GM23248 (cell line): ENCODE results near the gene HOXB3. TPM values are rescaled to one million over a fixed set of nuclear protein-coding genes. Genes with fewer than 3 reads are reported as not detected.
"Not testable (repeated sequence)": the region's sequence is repeated elsewhere in the genome, so short reads cannot be mapped to it uniquely, and the experiment has no call there.

Experiments used
- DNase-seq: peaks from one replicate; pipeline ENCODE4 v3.0.0-alpha.2; 2015
- H2AFZ ChIP-seq: fragments of 200-600 bp; sonication (generic); 2 replicates; pipeline ENCODE4 v1.6.1; 2016; ENCODE audit warnings: antibody characterized with exemption
- H3F3A ChIP-seq: fragments of 200-600 bp; sonication (generic); 2 replicates; pipeline ENCODE4 v1.6.1; 2016; ENCODE audit warnings: mild to moderate bottlenecking, antibody characterized with exemption, mixed run types; ENCODE audit not compliant: insufficient read depth
- H3K27ac ChIP-seq: fragments of 200-600 bp; sonication (generic); 2 replicates; pipeline ENCODE4 v1.5.1; 2016; ENCODE audit warnings: mild to moderate bottlenecking
- H3K27me3 ChIP-seq: fragments of 200-600 bp; sonication (generic); replicated peaks from 2 replicates; pipeline ENCODE4 v1.6.1; 2016; ENCODE audit warnings: mild to moderate bottlenecking; ENCODE audit not compliant: insufficient read depth
- H3K36me3 ChIP-seq: fragments of 200-600 bp; sonication (generic); 2 replicates; pipeline ENCODE4 v1.6.1; 2016; ENCODE audit warnings: low read depth, mild to moderate bottlenecking
- H3K4me1 ChIP-seq: fragments of 200-600 bp; sonication (generic); 2 replicates; pipeline ENCODE4 v1.6.1; 2016; ENCODE audit warnings: mild to moderate bottlenecking; ENCODE audit not compliant: insufficient read depth
- H3K4me2 ChIP-seq: fragments of 200-600 bp; sonication (generic); one replicate; pipeline ENCODE4 v1.6.1; 2016; ENCODE audit warnings: mild to moderate bottlenecking; ENCODE audit not compliant: unreplicated experiment
- H3K4me3 ChIP-seq: fragments of 200-600 bp; sonication (generic); 2 replicates; pipeline ENCODE4 v1.5.1; 2016; ENCODE audit warnings: mild to moderate bottlenecking
- H3K79me2 ChIP-seq: fragments of 200-600 bp; sonication (generic); 2 replicates; pipeline ENCODE4 v1.6.1; 2016; ENCODE audit warnings: mild to moderate bottlenecking; ENCODE audit not compliant: insufficient read depth
- H3K9ac ChIP-seq: fragments of 200-600 bp; sonication (generic); 2 replicates; pipeline ENCODE4 v1.6.1; 2016; ENCODE audit warnings: mild to moderate bottlenecking
- H3K9me2 ChIP-seq: fragments of 200-600 bp; sonication (generic); 2 replicates; pipeline ENCODE4 v1.6.1; 2016; ENCODE audit warnings: mixed run types, mild to moderate bottlenecking, moderate library complexity; ENCODE audit not compliant: insufficient read depth
- H3K9me3 ChIP-seq: fragments of 200-600 bp; sonication (generic); one replicate; pipeline ENCODE4 v1.6.1; 2017; ENCODE audit warnings: low read depth
- H4K20me1 ChIP-seq: fragments of 200-600 bp; sonication (generic); 2 replicates; pipeline ENCODE4 v1.6.0; 2016; ENCODE audit not compliant: insufficient read depth
- EZH2 ChIP-seq: fragments of 200-600 bp; sonication (generic); IDR thresholded peaks from 2 replicates; pipeline ENCODE4 v1.6.1; 2018; ENCODE audit warnings: antibody characterized with exemption, mild to moderate bottlenecking; ENCODE audit not compliant: insufficient read depth, poor library complexity, severe bottlenecking
- EZH2phosphoT487 ChIP-seq: fragments of 200-600 bp; sonication (generic); IDR thresholded peaks from 2 replicates; pipeline ENCODE4 v1.6.1; 2018; ENCODE audit warnings: antibody characterized with exemption, moderate library complexity, mild to moderate bottlenecking, low read depth; ENCODE audit not compliant: insufficient read depth
- WGBS, 2 experiments: methylation state at CpG; one replicate each; pipeline ENCODE4 v1.1.6; 2015 to 2017; ENCODE audit warnings: low lambda C conversion rate in 2 of 2, low coverage in 1 of 2; ENCODE audit errors: missing lambda C conversion rate in 2 of 2; 5-methylcytosine and 5-hydroxymethylcytosine counted together
- in situ Hi-C: fragments of 300-500 bp; cut with MboI; formaldehyde crosslinking; loops from 2 replicates; pipeline ENCODE4 v1.15.0; 2020
- polyA plus RNA-seq: library from polyadenylated mRNA; unstranded; fragments of >200 nt; fragmentation: Nextera tagmentation; extraction: Ambion mirVana; gene quantifications from 2 replicates; pipeline ENCODE4 v1.2.1, GENCODE V29; 2016
- total RNA-seq: library from RNA; depleted of rRNA; stranded (reverse); fragments of >200 nt; shearing (Covaris generic); gene quantifications from 2 replicates; pipeline ENCODE4 v1.2.3, GENCODE V29; 2014

Gene HOXB3
- total and polyA plus RNA-seq, 2 experiments from 2014 or later: 1.9 to 2.4 TPM

GRCh38 chr17:48510381-48510760 lies 79.7 kb downstream of the HOXB3 start:
- Histone ChIP-seq H3K9me2 (no peaks in the 10 kb centered on the region), H3K4me2 (peak overlapping the region; percentile 1), H3F3A (peaks cover 20% of the 10 kb centered on the region), H2AFZ (no peak overlapping the region), H3K9ac (no peak overlapping the region), H3K36me3 (no peaks in the 10 kb centered on the region), H3K9me3 (no peaks in the 10 kb centered on the region), H3K27ac (peak overlapping the region; percentile 30; the same call in 1 of the 2 replicates), H4K20me1 (no peaks in the 10 kb centered on the region), H3K4me3 (no peak overlapping the region), H3K4me1 (peaks cover 24% of the 10 kb centered on the region), H3K27me3 (peaks cover 9% of the 10 kb centered on the region), H3K79me2 (no peaks in the 10 kb centered on the region)
- no peak for DNase-seq
- 92 to 95% methylated on average over 2 of the region's 2 CpGs for WGBS, 2 experiments
- in situ Hi-C loops: no loop called here
- TF ChIP-seq EZH2 (no peak), EZH2phosphoT487 (no peak)

- H3K4me3 ChIP-seq, H3K9me3 ChIP-seq, DNase-seq, H3K4me2 ChIP-seq, H3K9me2 ChIP-seq, H3K9ac ChIP-seq, H3K36me3 ChIP-seq, H3K27ac ChIP-seq, in situ Hi-C loops, H2AFZ ChIP-seq, H4K20me1 ChIP-seq, H3K79me2 ChIP-seq, H3K27me3 ChIP-seq: not testable (repeated sequence)
- WGBS, 2 experiments: 97% methylated on average over 7 of the region's 7 CpGs
- peaks cover 21% of the 10 kb centered on the region for H3F3A ChIP-seq
- peaks cover 25% of the 10 kb centered on the region for H3K4me1 ChIP-seq
Observed at GRCh38 chr17:48509708-48510107, 80.3 kb downstream of the HOXB3 start.

GRCh38 chr17:48506246-48506645 lies 83.8 kb downstream of the HOXB3 start:
- Histone ChIP-seq H3K4me2 (no peak overlapping the region), H3K4me1 (peaks cover 16% of the 10 kb centered on the region), H2AFZ (no peak overlapping the region), H3F3A (peaks cover 14% of the 10 kb centered on the region), H3K36me3 (no peaks in the 10 kb centered on the region), H3K79me2 (no peaks in the 10 kb centered on the region), H4K20me1 (no peaks in the 10 kb centered on the region), H3K27ac (peak overlapping the region; percentile 42; the same call in 1 of the 2 replicates), H3K4me3 (no peak overlapping the region), H3K9ac (no peak overlapping the region), H3K27me3 (no peaks in the 10 kb centered on the region), H3K9me3 (no peaks in the 10 kb centered on the region), H3K9me2 (no peaks in the 10 kb centered on the region)
- peak; percentile 34 for DNase-seq
- 65 to 70% methylated on average over 5 of the region's 5 CpGs for WGBS, 2 experiments
- in situ Hi-C loops: no loop called here
- TF ChIP-seq EZH2 (no peak), EZH2phosphoT487 (no peak)

GRCh38 chr17:48505788-48506187 lies 84.3 kb downstream of the HOXB3 start:
- no peaks in the 10 kb centered on the region for H3K27me3 ChIP-seq
- no peaks in the 10 kb centered on the region for H3K9me2 ChIP-seq
- H3K9ac ChIP-seq: no peak overlapping the region
- no peaks in the 10 kb centered on the region for H4K20me1 ChIP-seq
- H3K4me3 ChIP-seq: no peak overlapping the region
- peak overlapping the region; percentile 3 for H3K4me2 ChIP-seq
- H3K27ac ChIP-seq: peak overlapping the region; percentile 42
- WGBS, 2 experiments: 25 to 66% methylated on average over 1 of the region's 1 CpG
- no peaks in the 10 kb centered on the region for H3K79me2 ChIP-seq
- H3K36me3 ChIP-seq: no peaks in the 10 kb centered on the region
- TF ChIP-seq EZH2: no peak
- no peak for TF ChIP-seq EZH2phosphoT487
- H2AFZ ChIP-seq: no peak overlapping the region
- DNase-seq: peak; percentile 96
- peaks cover 9% of the 10 kb centered on the region for H3F3A ChIP-seq
- in situ Hi-C loops: no loop called here
- H3K9me3 ChIP-seq: no peaks in the 10 kb centered on the region
- peaks cover 13% of the 10 kb centered on the region for H3K4me1 ChIP-seq

GRCh38 chr17:48504953-48505352 lies 85.1 kb downstream of the HOXB3 start:
- Histone ChIP-seq H3K79me2 (no peaks in the 10 kb centered on the region), H3K9me3 (no peaks in the 10 kb centered on the region), H3K9ac (no peak overlapping the region), H3K4me1 (peaks cover 9% of the 10 kb centered on the region), H3K4me3 (no peak overlapping the region), H3K27me3 (no peaks in the 10 kb centered on the region), H3F3A (peaks cover 4% of the 10 kb centered on the region; the same call in 1 of the 2 replicates), H3K4me2 (peak overlapping the region; percentile 3), H2AFZ (no peak overlapping the region), H4K20me1 (no peaks in the 10 kb centered on the region), H3K9me2 (no peaks in the 10 kb centered on the region), H3K36me3 (no peaks in the 10 kb centered on the region), H3K27ac (no peak overlapping the region)
- DNase-seq: no peak
- no peak for TF ChIP-seq EZH2
- TF ChIP-seq EZH2phosphoT487: no peak
- WGBS, 2 experiments: 66 to 77% methylated on average over 1 to 2 of the region's 2 CpGs
- in situ Hi-C loops: no loop called here
